HG03025 (cell line): ENCODE results near the gene YIPF4.
"Not testable (repeated sequence)": the region's sequence is repeated elsewhere in the genome, so short reads cannot be mapped to it uniquely, and the experiment has no call there.

Experiments used
- ATAC-seq: cut with Tn5 transposase; IDR thresholded peaks from one replicate; pipeline ENCODE4 v1.9.1; 2021; ENCODE audit warnings: mild to moderate bottlenecking, moderate library complexity; ENCODE audit not compliant: unreplicated experiment, low FRiP score

The YIPF4 gene

DNA sequence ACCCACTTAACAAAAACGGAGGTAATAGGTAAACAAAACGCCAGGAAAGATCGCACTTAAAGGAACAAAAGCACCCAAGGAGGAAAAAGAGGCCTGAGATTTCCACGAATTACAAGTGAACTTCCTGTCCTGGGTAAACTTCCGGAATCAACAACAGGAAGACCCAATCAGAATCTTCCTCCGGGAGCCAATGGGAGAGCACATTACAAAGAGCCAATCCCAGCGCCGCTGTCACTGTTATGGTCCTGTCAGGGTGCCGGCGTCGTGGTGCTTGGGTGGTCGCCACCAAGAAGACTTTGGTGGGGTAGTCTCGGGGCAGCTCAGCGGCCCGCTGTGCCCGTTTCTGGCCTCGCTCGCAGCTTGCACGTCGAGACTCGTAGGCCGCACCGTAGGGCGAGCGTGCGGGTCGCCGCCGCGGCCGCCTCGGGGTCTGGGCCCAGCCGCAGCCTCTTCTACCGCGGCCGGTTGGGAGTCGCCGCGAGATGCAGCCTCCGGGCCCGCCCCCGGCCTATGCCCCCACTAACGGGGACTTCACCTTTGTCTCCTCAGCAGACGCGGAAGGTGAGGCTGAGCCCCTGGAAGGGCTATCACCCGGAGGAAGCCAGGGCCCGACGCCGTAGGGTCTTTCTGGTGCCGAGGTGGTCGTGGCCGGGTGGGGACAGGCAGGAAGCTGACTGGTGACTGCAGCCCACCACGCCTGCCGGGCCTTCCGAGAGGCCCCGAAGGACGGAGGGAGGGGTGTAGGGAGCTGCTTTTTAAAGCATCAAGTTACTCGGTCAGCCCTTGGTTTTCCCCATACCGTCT lies at the start of gene YIPF4:
Gene YIPF4, plus strand, starts transcription at position 231 of the 804 bp plus-strand sequence. Its CDS starts 252 bp downstream, at position 483.
- peak; percentile 97 for ATAC-seq

DNA sequence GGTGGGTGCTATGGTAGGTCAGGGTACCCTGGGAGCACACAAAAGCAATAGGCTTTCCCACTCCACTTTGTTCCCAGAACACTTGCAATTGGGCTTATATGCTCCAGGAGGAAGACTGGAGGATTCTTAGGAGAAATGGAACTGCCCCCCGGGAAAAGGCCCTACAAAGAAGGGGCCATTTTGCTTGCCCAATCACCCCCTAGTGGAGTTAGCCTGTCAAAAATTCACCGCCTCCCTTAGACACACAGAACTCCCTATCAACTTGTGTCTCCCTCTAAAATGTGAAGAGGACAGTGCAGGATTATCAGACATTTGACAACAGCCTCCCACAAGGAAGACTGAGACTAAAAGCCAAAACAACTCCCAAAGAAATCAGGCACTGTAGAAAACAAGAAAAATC lies 49.5 kb upstream of the YIPF4 start:
- ATAC-seq, result no peak

DNA sequence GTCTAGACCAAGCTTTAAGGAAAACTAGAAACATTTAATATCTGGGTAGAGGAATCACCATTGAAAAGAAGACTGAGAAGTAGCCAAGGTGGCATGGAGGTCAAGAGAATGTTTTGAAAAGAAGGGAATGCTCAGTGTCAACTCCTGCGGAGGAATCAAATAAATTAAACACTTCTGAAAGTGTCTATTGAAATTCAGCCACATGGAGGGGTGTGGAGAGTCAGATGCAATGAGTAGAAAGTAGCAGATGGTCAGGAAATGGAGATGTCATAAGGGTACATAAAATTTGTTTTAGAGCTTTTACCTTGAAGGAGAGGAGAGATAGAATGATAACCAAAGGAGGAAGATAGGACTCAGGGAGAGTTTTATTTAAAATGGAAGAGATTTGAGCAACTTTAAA lies 48.1 kb upstream of the YIPF4 start:
- no peak for ATAC-seq

DNA sequence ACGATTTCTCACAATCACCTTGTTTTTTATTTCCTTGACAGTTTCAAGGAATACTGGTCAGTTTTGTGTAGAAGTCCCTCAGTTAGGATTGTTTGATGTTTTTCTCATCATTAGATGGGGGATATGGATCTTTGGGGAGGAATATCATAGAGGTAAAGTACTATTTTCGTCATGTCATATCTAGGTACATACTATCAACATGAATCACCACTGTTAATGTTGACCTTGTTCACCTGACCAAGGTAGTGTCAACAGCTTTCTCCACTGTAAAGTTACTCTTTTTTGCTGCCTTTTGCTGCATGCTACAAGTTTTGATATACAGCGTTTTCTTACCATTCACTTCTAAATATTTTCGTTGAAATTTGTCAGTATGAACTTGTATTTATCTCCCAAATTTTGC lies 45.7 kb upstream of the YIPF4 start:
- no peak for ATAC-seq

DNA sequence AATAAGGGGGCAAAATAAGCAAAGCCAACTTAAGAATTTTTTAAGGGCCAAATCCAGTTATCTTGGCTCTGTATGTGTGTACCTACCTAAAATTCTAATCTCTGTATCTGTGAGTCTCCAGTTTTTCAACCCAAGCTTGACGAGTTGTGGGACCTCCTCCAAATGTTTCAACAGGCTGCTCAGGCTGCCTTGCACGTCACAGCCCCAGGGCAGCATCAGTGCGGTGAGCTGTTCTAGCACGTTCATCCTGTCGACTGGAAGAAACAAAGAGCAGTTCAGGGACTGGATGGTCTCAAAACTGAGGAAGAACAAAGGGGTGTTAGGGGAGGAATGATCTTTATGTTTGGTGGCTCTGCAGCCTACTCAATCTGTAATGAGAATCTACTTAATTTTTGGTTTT lies 42.4 kb upstream of the YIPF4 start:
- ATAC-seq, result no peak

DNA sequence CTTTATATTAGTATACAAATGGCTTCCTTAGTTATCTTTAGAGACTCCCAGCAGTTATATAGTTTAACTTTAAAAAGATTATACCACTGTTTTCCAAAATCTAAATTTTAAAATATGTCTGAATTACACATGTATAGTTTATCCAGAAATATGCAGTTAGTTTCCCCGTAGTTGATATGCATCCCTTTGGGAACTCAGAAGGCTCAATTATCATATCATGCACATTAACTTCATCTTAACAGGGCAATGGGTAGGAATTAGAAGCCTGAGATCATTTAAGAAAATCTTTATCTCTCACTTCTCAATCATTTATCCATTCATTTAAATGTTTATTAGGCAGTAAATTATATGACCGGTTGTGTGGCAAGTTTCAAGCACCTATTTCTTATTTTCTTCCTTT lies 40.2 kb upstream of the YIPF4 start:
- no peak for ATAC-seq

DNA sequence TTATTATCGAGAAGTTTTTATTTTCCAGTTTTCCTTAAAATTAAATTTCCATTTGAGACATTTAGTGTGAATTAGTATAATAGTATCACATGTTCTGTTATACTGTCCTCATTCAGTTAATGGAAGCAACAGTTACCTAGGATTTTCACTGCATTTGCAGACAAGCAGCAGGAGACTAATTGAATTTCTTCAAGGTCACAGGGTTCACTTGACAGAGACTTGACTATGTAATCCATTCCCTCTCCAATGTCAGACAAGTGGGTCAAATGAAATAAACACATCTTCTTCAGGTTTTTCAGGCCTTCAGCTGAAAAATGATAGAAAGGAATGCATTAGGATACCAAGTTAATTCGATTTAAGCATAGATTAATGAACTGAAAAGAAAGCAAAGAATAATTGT lies 39.7 kb upstream of the YIPF4 start:
- no peak for ATAC-seq

DNA sequence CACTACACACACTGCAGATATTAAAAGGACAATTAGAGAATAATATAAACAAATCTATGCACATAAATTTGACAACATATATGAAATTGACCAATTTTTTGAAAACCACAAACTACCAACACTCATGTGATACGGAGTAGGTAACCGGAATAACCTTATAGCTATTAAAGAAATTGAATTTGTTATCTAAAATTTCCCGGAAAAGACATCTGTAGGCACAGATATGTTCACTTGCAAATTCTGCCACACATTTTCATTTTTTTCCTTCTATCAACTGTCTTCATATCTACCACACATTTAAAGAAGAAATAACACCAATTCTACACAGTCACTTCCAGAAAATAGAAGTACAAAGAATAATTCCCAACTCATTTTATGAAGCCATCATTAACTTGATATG lies 35.4 kb upstream of the YIPF4 start:
- ATAC-seq, result no peak

DNA sequence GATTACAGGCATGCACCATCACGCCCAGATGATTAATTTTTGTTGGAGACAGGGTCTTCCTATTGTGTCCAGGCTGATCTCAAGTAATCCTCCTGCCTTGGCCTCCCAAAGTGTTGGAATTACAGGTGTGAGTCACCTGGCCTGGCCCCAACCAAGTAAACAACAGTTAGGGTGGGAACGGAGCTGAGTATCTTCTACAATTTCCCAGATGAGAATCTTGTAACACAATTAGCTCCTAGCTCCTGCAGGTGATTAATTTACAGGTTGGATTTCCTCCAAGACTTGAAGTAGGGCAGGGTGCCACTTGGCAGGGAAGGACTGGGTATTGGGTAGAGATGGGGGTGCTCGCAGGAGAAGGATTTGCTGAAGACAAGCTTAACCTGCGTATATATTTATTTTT lies 30.8 kb upstream of the YIPF4 start:
- no peak for ATAC-seq

DNA sequence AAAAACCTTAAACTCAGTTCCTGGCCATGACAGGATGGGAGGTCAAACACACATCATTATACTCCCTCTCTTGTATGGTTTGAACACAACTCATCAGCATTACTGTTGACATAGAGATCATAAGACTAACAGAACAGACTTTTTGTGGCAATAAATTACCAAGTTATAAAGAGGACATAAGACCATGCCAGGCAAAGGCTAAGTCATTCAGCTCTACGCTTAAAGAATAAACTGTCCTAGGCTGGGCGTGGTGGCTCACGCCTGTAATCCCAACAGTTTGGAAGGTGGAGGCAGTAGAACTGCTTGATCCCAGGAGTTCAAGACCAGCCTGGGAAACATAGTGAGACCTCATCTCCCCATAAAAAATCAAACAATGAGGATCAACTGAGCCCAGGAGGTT lies 29.4 kb upstream of the YIPF4 start:
- ATAC-seq, result no peak

DNA sequence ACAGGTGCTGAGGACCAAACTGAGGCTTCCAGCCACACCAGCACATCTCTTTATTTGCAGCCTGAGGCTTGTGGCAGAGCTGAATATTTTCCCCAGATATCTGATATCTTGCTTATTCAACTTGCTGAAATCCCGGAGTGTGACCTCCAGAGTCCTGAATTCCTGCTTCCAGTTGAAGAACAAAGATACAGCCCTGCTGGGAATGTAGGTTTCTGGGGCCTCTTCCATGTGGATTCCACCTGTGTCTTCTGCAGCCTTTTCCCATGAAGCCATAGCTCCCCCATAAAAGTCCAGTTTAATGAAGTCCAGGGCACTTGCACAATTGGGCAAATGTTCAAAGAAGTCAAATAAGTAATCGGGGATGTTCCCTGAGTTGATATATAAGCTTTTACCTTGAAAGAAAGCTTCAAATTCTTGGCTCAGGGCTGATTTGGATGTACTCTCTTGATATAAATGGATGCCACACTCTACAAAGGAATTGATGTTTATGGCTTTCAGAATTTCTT lies 27.9 kb upstream of the YIPF4 start:
- ATAC-seq, result no peak

DNA sequence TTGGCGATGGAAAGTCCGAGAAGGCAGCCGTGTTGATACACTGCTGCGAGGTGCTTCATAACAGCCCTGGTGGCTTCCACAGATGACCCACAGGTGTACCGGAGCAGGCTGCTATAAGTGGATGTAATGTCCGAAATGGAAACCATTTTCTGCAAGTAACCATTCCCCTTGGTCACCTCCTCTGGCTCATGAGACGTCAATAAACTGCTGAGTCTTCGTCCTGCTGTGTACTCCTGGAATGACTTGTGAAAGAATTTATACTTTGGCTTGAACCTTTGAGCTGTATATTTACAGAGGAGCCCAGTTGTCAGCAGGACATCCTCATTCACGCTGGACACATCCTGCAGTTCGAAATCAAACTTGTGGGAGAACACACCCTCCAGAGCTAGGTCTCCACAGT lies 27.4 kb upstream of the YIPF4 start:
- no peak for ATAC-seq

DNA sequence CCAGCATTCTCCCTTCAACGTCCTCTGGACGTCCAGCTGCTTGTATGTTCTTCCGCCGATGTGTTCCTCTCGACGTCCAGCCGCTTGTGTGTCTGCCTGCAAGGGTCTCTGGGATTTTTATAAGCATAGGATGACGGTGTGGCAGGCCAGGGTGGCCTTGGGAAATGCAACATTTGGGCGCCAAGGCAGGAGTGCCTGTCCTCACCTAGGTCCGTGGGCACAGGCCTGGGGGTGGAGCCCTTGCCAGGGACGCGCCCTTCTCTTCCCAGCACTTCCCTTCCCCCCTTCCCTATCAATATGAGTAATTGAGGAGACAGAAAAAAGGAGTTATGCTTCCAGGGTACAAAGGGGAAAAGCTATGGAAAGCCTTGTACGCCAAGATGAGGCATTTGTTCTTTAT lies 19.5 kb upstream of the YIPF4 start:
- ATAC-seq, result no peak

DNA sequence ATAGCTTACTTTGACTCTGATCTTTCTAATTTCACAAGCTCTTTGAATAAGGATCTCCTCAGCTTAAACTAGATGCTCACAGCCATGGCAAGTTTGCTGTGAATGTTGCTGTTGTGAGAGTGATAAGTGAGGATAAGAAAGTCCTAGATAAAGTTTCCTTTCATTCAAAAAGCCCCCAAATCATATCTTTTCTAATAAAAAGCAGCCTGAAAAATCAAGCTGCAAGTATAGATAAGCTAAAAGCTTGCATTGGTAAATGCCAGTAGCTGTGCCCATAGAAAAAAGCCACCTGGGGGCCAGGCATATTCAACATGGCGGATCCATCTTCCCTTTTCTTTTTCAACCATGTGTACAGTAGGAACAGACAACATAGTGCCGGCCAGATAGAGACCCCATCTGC lies 17.3 kb upstream of the YIPF4 start:
- no peak for ATAC-seq

DNA sequence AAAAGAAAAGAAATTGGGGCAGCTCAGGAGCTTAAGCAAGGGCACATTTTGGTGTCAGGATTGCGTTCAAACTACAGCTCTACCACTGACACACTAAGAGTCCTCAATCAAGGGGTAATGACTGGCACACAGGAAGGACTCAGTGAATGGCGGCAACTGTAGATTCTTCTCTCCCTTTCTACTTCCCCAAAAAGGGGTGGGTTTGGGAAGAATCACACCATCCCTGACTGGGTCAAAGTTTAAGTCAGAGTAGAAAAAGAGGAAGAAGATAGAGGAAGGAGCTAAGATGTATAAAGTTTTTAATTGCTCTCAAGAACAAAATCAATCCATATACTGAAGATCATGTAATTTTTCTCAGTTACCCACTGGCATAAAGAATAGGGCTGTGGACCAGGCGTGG lies 15.6 kb upstream of the YIPF4 start:
- no peak for ATAC-seq

DNA sequence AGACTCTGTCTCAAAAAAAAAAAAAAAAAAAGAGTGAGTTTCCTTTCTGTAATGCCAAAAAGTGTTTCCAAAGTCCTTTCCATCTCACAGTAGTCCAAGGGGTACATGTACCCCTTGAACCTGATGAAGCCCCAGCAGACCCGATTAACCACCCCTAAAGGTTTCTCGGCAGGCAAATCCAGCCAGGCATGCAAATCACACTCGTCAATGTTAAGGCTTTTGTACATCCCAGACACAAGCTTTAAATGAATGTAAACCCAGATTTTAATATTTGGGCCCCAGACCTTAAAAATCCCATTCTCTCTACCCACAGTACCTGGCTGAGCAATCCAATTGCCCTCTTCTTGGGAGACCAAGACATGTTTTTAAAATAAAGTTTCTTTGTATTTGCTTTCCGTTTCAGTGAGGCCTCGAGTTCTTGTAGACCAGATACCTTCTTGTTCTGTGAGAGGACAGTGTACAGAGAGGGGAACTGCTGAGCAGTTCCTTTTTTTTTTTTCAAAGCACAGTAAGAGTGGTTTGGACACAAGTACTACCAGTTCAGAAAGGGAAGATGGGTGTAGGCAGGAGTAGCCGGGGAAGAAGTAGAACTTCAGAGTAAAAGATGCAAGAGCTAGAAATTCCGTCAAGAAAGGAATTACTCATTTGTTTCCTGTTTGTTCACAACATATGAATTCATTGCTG lies 13.1 kb upstream of the YIPF4 start, which contains the start of gene NLRC4:
Gene NLRC4, minus strand, starts transcription at position 465 of the 684 bp plus-strand sequence. CDS start 8,111 bp downstream, outside the sequence.
- ATAC-seq, result peak; percentile 93

DNA sequence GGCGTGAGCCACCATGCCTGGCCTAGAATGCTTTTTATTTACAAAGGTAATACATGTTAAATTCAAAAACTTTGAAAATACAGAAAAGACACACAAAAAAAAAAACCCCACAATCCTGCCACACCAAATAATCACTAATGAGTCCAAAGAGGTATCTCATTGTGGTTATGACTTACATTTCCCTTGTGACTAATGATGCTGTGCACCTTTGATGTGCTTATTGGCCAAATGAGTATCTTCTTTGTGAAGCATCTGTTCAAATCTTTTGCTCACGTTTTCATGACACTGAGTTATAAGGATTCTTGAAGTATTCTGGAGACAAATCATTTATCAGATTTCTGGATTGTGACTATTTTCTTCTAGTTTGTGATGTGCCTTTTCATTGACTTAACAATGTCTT lies 6.6 kb upstream of the YIPF4 start:
- no peak for ATAC-seq

DNA sequence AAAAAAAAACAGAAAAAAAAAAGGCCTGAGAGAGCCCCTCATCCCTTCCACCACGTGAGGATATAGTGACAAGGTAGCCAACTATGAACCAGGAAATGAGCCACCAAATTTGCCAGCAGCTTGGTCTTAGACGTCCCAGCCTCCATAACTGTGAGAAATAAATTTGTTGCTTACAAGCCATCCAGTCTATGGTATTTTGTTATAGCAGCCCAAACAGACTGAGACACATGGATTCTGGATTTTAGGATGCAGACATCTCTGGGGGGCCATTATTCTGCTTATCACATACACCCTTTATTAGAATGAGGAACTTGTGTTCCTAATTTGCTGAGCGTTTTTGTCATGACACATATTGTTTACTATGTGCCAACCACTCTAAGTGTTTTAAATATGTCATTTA lies 5.4 kb upstream of the YIPF4 start:
- ATAC-seq, result no peak

DNA sequence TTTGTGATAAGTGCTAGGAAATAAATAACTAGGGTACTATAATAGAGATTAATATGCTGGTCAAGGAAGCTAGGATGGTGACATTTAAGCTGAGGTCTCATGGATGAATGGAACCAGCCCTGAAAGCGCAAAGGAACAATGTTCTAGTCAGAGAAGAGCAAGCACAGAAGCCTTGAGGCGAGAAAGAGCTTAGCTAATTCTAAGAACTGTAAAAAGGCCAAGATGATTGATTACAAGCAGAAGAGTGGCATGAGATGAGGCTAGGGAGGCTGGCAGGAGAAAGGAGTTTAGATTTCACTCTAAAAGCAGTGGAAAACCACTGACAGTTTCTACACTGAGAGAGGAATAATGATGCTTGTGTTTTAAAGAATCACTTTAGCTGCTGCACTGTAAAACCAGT lies 3.4 kb upstream of the YIPF4 start:
- no peak for ATAC-seq

DNA sequence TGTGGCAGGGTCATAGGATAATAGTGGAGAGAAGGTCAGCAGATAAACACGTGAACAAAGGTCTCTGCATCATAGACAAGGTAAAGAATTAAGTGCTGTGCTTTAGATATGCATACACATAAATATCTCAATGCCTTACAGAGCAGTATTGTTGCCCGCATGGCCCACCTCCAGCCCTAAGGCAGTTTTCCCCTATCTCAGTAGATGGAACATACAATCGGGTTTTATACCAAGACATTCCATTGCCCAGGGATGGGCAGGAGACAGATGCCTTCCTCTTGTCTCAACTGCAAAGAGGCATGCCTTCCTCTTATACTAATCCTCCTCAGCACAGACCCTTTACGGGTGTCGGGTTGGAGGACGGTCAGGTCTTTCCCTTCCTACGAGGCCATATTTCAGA lies 1.9 kb upstream of the YIPF4 start:
- not testable (repeated sequence) for ATAC-seq

DNA sequence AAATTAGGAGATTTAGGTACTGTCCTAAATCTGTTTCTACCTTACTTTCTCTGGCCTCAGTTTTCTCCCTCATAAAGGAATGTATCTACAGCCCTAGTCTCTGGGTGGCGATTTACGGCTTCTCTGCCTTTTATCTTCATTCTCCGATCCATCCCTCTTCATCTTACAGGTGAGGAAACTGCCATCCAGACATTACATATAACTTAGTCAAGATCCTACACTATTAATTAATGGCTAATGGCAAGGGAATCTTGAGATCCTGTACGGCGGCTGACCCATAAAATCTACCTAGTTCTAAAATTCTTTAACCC lies 386 bp upstream of the YIPF4 start:
- no peak for ATAC-seq

DNA sequence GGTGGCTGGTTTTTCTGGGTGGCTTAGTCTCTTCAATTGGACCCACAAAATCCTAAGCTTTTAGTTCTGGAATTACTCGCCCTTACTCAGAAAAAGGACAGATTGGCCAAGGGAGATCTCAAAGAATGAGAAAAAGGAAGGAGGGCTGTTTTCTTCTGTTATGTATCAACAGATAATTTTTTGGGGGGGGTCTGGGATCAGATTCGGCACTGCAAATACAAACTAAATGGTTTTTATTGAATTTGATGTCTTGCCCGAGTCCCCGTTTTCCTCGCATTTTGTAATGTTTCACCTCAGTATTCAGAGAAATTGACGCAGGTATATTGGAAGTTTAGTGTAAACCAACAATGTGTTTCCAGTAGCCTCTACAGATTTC lies 762 bp downstream of the YIPF4 start:
- no peak for ATAC-seq
